OCI-LY1 (cell line): Measurements from ENCODE around the gene DIP2C.

Experiments
- CTCF ChIP-seq: fragments of 200-600 bp; sonication (generic), shearing (Covaris generic); IDR thresholded peaks from 2 replicates; pipeline ENCODE4 v1.5.1; 2017; ENCODE audit warnings: mild to moderate bottlenecking, antibody characterized with exemption, low read length, moderate library complexity, mixed read lengths
- EZH2 ChIP-seq: fragments of 200-600 bp; sonication (generic), shearing (Covaris generic); IDR thresholded peaks from 2 replicates; pipeline ENCODE4 v1.8.0; 2017; ENCODE audit warnings: borderline replicate concordance, mixed run types, mild to moderate bottlenecking, antibody characterized with exemption, low read length, moderate library complexity, mixed read lengths

GRCh38 chr10:306007-306674, 383.3 kb downstream of the DIP2C start:
- TF ChIP-seq CTCF (no peak), EZH2 (no peak)
